GM10248 (cell line): ENCODE results near the gene NUAK2.
"Not testable (repeated sequence)": the region's sequence is repeated elsewhere in the genome, so short reads cannot be mapped to it uniquely, and the experiment has no call there.

ENCODE experiments used
- CTCF ChIA-PET: fragments of 300-600 bp; sonication (Branson Sonifier 250); formaldehyde crosslinking; extraction: SDS; loops from one replicate; lab custom pipeline; 2021; ENCODE audit warnings: antibody characterized with exemption; lab: Yijun Ruan, JAX
- POLR2A ChIA-PET: fragments of 350-650 bp; sonication (Branson Sonifier 250); formaldehyde crosslinking; extraction: SDS; loops from one replicate; lab custom pipeline; 2020; ENCODE audit warnings: antibody characterized with exemption; lab: Yijun Ruan, JAX
- DNase-seq: peaks from one replicate; pipeline ENCODE4 v3.0.0; 2012; ENCODE audit errors: extremely low spot score
- CTCF ChIP-seq: IDR thresholded peaks from 2 replicates; pipeline ENCODE4 v1.5.1; 2012; ENCODE audit warnings: mild to moderate bottlenecking, low read depth; ENCODE audit errors: extremely low read depth, missing control alignments, control extremely low read depth

NUAK2 gene

DNA sequence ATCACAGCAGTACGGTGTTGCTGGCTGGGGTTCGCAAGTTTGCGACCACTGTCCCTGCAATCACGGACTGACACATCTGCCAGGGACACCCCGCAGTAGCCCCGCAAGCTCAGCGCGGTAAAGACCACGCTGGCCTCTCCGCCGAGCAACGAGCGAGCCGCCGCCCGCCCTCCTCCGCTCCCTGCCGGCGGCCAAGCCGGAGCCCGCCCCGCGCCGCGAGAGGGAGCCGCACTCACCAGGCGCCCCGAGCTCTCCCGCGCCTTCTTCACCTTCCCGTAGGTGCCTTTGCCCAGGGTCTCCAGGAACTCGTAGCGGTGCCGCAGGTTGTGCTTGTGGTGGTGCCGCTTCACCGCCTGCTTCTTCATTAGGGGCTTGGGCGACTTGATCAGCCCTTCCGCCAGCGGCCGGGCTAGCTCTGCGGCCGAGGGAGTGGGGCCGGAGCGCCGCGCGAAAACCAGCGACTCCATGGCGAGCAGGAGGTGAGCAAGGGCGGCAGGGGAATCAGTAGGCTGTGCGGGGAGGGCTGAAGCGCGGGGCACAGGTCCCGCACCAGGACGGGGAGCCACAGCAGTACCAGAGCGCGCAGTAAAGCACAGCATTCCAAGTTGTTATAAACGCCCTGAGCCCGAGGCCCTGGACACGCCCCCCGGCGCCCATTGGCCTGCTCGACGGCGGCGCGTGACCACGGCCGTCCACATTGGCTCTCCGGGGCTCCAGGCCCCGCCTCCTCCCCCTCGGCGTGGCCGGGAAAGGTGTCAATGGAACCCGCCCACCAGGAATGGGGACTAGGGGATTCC is at the start of gene NUAK2:
TSS of gene NUAK2 (minus strand) at position 584 of the 797 bp plus-strand sequence. CDS start at position 467, 117 bp downstream.
- peak; percentile 55 for TF ChIP-seq CTCF
- ChIA-PET POLR2A (interaction anchor here (0.7 to 1.2 kb wide), 2 partner anchors 33 to 51 kb away, joined by 3 read pairs; no protein-coding TSS in a partner anchor), CTCF (interaction anchor here (1.0 to 41.3 kb wide), 9 partner anchors 14 to 203 kb away, joined by 4 to 1591 read pairs (median 9); no protein-coding TSS in a partner anchor)
- peak; percentile 70 for DNase-seq

GRCh38 chr1:205370780-205371179 is 49.2 kb upstream of the NUAK2 start:
- no peak for TF ChIP-seq CTCF
- DNase-seq = no peak
- ChIA-PET POLR2A (no interaction called here), CTCF (interaction anchor here (3.3 kb wide), 1 partner anchor 17 kb away, joined by 20 read pairs; no protein-coding TSS in a partner anchor)

DNA sequence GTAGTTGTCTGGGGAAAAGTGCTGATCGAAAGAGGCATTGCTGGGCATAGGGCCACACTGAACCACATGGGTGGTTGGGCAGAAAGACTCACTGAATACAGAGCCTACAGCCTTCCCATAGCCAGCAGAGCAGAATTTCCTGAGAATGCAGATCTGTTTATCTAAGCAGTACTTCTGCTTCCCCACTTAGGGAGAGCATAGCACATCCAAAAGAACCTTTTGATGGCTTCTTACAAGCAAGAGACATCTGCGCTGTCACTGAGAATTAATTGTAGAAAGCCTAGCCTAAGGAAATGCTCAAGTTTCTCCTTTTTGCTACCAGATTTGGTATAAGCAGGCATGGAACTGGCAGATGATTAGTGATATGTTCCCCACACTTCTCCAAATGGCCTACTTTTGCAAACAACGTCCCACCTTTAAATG is 48.2 kb upstream of the NUAK2 start:
- no peak for TF ChIP-seq CTCF
- ChIA-PET CTCF (no interaction called here), POLR2A (no interaction called here)
- no peak for DNase-seq

DNA sequence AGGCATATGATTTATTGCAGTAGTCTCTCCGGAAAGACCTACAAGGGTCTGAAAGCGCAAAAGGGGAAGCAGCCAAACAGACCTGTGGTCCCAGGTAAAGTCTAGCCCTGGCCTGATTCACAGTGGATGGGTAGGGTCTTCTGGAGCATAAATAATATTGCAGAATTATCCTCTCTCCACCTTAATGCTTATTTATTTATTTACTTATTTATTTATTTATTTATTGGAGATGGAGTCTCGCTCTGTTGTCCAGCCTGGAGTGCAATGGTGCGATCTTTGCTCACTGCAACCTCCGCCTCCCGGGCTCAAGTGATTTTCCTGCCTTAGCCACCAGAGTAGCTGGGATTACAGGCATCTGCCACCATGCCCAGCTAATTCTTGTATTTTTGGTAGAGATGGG is 46.9 kb upstream of the NUAK2 start:
- CTCF ChIA-PET = interaction anchor here (4.2 kb wide), 1 partner anchor 14 kb away, joined by 21 read pairs; no protein-coding TSS in a partner anchor
- POLR2A ChIA-PET = no interaction called here
- no peak for DNase-seq
- TF ChIP-seq CTCF = no peak

- DNase-seq = no peak
- no peak for TF ChIP-seq CTCF
- CTCF ChIA-PET = interaction anchor here (0.7 to 4.2 kb wide), 3 partner anchors 12 to 159 kb away, joined by 3 to 21 read pairs (median 4); no protein-coding TSS in a partner anchor
- POLR2A ChIA-PET = no interaction called here
Measured at GRCh38 chr1:205365945-205366463, 44.5 kb upstream of the NUAK2 start.

DNA sequence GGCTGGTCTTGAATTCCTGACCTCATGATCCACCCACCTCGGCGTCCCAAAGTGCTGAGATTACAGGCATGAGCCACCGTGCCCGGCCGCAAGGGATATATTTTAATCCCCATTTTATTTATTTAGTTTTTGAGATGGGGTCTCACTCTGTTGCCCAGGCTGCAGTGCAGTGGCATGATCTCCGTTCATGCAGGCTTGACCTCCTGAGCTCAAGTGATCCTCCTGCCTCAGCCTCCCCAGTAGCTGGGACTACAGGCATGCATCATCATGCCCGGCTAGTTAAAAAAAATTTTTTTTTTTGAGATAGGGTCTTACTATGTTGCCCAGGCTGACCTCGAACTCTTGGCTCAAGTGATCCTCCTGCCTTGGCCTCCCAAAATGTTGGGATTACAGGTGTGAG is 43.5 kb upstream of the NUAK2 start:
- DNase-seq, POLR2A ChIA-PET: not testable (repeated sequence)
- CTCF ChIA-PET = interaction anchor here (4.2 kb wide), 1 partner anchor 11 kb away, joined by 21 read pairs; no protein-coding TSS in a partner anchor

DNA sequence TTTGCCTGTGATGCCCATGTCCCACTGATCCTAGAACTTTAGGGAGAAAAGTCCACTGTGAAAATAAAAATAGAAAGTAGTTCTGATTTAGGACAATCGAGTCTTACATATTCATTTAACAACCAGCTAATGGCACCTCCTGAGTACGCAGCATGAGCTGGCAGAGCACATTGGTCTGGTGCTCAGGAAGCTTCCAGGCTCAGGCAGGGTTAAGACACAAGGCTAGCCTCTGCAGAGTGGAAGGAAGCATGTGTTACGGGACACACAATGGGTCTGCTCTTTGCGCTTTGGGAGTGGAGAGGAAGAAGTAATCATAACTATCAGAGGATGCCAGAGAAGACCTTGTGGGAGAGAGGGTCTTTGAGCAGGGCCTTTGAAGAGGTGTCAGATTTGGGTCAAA is 39.3 kb upstream of the NUAK2 start:
- POLR2A ChIA-PET = no interaction called here
- CTCF ChIA-PET = no interaction called here
- no peak for DNase-seq
- no peak for TF ChIP-seq CTCF
